Breast epithelium (tissue), 3 donors: ENCODE measurements around the gene TMEM59.

Experiments
- CTCF ChIP-seq, 3 donors: fragments of 450-650 bp; IDR thresholded peaks; one replicate each; pipeline ENCODE4 v1.5.1; 2016 to 2017; ENCODE audit warnings: antibody characterized with exemption in 3 of 3, mild to moderate bottlenecking in 3 of 3, moderate library complexity in 3 of 3
- POLR2A ChIP-seq: fragments of 450-650 bp; IDR thresholded peaks from one replicate; pipeline ENCODE4 v1.6.1; 2016; ENCODE audit warnings: antibody characterized with exemption, mild to moderate bottlenecking, moderate library complexity

GRCh38 chr1:54084794-54085193 lies 31.8 kb upstream of the TMEM59 start:
- TF ChIP-seq CTCF (IDR thresholded peaks at IDR 0.05) (no peak), POLR2A (no peak)
